ENCODE data around the gene PRDM5. TPM values are rescaled to one million over a fixed set of nuclear protein-coding genes. Genes with fewer than 3 reads are reported as not detected.

PRDM5 gene
- total RNA-seq, 1 experiment from 2014 or later, result 6.4 TPM

GRCh38 chr4:120857312-120857711 is 65.2 kb downstream of the PRDM5 start:
- DNase-seq (ENCODE audit: low read depth), result no peak

- no peak for DNase-seq (ENCODE audit: low read depth)
These were observed 66.2 kb downstream of the PRDM5 start for GRCh38 chr4:120856294-120856693.

GRCh38 chr4:120855307-120856001 is 67.1 kb downstream of the PRDM5 start:
- no peak for DNase-seq (ENCODE audit: low read depth)

DNA sequence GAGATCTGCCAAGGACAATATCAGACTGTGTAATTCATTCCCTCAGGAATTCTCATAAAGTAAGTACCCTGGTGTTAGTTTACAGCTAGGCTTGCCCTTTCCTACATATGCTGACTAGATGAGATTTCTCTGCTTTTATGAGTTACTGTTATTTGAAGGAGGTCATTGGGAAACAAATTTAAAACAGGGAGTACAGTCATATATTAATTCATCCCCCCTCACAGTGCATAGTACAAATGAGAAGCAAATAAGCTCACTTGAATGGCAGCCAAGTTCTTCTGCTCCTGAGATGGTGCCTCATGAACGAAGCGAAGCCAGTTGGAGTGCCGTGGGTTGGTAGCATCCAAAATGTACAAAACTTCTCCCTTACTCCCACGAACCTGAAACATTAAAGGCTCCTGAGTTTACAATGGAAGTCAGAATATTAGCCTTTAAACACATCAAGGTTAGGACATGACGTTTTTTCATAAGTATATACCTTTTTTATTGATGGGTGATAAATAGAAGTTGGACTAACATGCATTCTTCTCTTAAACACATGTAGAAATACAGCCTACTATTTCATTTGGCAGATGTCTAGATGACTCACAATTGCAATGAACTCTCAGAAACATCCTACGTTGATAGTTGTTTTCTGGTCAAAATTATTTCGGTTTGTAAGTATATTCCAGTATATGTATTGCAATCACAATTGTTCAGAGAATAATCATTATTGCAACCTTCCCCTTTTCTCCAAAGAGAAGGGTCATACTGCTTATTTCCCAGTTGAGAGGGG is 69.2 kb downstream of the PRDM5 start:
- no peak for DNase-seq (ENCODE audit: low read depth)

GRCh38 chr4:120850018-120850599 is 72.4 kb downstream of the PRDM5 start:
- DNase-seq (ENCODE audit: low read depth), result peak; percentile 17

- no peak for DNase-seq (ENCODE audit: low read depth)
These were observed 75.4 kb downstream of the PRDM5 start for GRCh38 chr4:120847019-120847582.

- no peak for DNase-seq (ENCODE audit: low read depth)
These were observed 78.0 kb downstream of the PRDM5 start for GRCh38 chr4:120844528-120844921.

DNA sequence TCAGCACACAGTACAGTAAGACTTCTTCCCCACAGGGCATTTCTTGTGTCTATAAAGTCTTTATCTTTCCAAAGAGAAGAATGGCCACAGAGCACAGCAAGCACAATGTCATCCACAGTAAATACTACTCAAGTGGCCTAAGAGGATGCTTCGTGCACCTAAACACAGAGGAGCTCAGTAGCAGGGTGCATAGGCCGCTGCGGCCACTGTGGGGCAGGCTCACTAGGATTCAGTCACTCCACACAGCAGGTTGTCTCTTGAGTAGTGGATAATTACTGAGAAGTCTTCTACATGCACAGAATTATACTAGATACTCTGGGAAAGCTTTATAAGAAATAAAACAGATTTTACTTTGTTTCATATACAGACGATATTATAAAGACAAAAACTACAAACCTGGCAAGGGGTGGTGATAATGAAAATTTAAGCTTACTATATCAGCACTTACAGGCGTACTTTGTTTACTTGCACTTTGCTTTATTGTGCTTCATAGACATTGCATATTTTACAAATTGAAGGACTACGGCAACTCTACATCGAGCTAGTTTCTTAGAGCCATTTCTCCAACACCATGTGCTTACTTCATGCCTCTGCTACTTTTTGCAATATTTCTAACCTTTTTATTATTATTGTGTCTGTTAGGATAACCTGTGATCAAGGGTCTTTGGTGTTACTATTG is 78.5 kb downstream of the PRDM5 start:
- no peak for DNase-seq (ENCODE audit: low read depth)

GRCh38 chr4:120842031-120842430 is 80.5 kb downstream of the PRDM5 start:
- no peak for DNase-seq (ENCODE audit: low read depth)

- DNase-seq (ENCODE audit: low read depth), result no peak
These were observed 80.9 kb downstream of the PRDM5 start for GRCh38 chr4:120841580-120841979.

DNA sequence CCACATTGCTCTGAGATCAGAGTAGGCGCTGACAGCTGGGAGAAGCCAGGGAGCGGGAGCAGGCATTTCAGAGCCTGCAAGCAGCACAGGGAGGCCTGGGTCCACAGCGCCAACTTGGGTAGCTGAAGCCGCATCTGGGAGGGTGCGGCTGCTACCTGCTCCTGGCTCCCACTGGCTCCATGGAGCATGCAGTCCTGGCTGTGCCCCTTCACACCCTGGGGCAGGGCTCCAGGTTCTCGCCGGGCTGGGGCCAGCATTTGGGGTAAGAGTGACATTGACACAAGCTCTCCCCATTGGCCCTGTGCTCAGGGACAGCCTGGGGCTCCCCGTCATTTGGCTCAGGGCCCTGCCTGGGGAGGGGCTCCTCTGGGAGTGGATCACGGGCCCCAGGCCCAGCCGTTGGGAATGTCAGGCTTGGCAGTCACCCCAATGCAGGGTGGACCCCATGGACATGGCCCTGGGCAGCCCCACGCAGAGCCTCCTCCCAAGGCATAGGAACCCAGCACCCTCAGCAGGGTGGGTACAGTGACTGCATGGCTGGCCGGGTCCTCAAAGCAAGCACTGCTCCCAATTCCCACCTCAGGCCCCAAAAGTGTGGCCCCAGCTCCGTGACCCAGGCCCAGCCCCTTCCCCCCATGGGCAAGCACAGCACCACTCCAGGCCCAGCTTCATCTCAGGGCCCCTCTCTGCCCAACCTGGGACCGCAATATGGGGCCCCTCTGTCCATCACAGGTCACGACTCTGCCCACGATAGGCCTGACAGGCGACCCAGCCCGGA is 82.4 kb downstream of the PRDM5 start:
- no peak for DNase-seq (ENCODE audit: low read depth)

DNA sequence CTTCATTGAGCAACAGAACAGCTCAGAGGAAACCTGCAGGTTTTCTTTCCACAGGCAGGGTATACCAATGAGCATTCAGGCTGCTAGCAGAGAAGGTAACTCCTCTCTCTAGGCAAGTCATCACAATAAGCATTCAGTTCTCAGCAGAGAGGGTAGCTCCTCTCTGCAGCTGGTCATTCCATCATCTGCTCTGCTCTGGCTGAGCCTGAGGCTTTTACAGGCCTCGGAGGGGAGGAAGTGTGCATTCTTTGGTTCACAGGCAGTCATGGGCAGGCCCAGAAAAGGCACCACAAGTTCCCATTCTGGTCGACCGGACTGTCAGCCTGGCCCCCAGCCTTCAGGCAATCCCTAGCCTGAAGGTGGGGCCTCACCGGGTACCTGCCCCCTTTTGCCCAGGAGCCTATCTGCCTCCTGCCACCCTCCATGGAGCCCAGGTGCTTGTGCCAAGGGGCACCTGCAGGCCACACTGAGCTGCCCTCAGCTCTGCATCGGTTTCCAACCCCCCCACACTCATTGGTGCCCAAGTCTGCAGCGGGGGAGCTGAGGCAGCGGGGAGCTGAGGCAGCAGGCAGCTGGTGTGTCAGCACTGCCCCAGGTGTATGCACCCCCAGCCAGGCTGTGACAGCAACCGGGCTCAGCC is 83.1 kb downstream of the PRDM5 start:
- DNase-seq (ENCODE audit: low read depth), result no peak

- DNase-seq (ENCODE audit: low read depth), result no peak
These were observed 83.7 kb downstream of the PRDM5 start for GRCh38 chr4:120838784-120839183.

GRCh38 chr4:120837656-120838055 is 84.9 kb downstream of the PRDM5 start:
- no peak for DNase-seq (ENCODE audit: low read depth)

DNA sequence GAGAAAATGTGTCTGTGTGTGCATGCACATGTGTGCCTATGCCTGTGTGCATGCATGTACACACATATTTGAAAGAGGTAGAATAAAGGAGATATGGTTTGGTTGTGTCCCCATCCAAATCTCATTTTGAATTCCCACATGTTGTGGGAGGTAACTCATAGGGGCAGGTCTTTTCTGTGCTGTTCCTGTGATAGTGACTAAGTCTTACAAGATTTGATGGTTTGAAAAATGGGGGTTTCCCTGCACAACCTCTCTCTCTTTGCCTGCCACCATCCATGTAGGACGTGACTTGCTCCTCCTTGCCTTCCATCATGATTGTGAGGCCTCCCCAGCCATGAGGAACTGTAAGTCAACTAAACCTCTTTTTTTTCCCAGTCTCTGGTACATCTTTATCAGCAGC is 87.2 kb downstream of the PRDM5 start:
- no peak for DNase-seq (ENCODE audit: low read depth)

GRCh38 chr4:120830204-120830603 is 92.3 kb downstream of the PRDM5 start:
- no peak for DNase-seq (ENCODE audit: low read depth)

- DNase-seq (ENCODE audit: low read depth), result no peak
These were observed 93.3 kb downstream of the PRDM5 start for GRCh38 chr4:120829113-120829831.

DNA sequence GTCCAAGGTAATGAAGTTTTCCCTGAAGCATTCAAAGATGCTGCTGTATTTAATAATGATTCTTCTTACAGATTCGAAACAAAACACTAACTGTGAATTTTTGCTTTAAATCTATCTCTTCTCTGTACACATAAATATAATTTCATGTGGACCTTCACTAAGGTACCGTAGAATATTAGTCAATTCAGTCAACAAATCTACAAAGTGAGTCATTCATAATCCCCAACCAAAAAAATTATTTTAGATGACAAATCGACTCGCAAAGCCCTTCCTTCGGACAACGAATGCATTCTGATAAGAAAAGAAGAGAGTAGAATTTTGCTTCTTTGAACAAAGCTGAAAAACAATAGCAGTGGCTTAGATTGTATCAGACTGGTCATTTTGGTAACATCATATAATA is 95.7 kb downstream of the PRDM5 start:
- DNase-seq (ENCODE audit: low read depth), result no peak

DNA sequence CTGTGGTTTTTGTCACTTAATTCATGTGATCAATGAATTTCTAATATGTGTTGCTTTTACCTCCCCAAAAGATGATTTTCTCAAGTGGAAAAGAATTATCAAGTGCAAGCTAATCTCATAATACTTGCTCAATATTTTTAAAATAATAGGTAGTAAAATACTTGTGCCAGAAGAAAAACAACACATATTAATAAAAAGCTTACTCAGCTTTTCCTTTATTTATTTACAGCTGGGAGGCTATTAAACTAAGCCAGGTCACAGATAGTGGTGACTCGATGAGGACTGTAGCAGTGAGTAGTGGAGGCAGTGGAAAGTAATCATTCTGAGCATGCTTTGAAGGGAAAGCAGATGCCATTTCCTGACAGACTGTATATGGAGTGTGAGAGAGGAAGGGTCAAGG is 96.1 kb downstream of the PRDM5 start:
- DNase-seq (ENCODE audit: low read depth), result peak; percentile 7

GRCh38 chr4:120824946-120825345 is 97.6 kb downstream of the PRDM5 start:
- DNase-seq (ENCODE audit: low read depth), result no peak

Data from M059J (cell line).